Measurements from ENCODE around the gene TDRD1.
A peak's percentile ranks its signal among the peaks of the same experiment; 100 is the strongest.

TDRD1 gene

GRCh38 chr10:114266521-114266920 is 87.4 kb downstream of the TDRD1 start:
- peak; percentile 93 for DNase-seq

- no peak for DNase-seq
Measured at GRCh38 chr10:114271075-114271778, 92.1 kb downstream of the TDRD1 start.

- no peak for DNase-seq
Measured at GRCh38 chr10:114271779-114272167, 92.6 kb downstream of the TDRD1 start.

- DNase-seq = no peak
Measured at GRCh38 chr10:114272696-114273095, 93.5 kb downstream of the TDRD1 start.

- DNase-seq = no peak
Measured at GRCh38 chr10:114273910-114274309, 94.8 kb downstream of the TDRD1 start.

GRCh38 chr10:114274616-114275453 is 95.7 kb downstream of the TDRD1 start:
- no peak for DNase-seq

- DNase-seq = no peak
Measured at GRCh38 chr10:114276066-114276465, 96.9 kb downstream of the TDRD1 start.

GRCh38 chr10:114276671-114277070 is 97.5 kb downstream of the TDRD1 start:
- no peak for DNase-seq

- DNase-seq = no peak
Measured at GRCh38 chr10:114278140-114278883, 99.2 kb downstream of the TDRD1 start.

GRCh38 chr10:114278884-114279191 is 99.7 kb downstream of the TDRD1 start:
- DNase-seq = no peak

- no peak for DNase-seq
Measured at GRCh38 chr10:114279289-114279688, 100.1 kb downstream of the TDRD1 start.

- DNase-seq = no peak
Measured at GRCh38 chr10:114279901-114280644, 100.9 kb downstream of the TDRD1 start.

- no peak for DNase-seq
Measured at GRCh38 chr10:114281006-114281405, 101.9 kb downstream of the TDRD1 start.

- no peak for DNase-seq
Measured at GRCh38 chr10:114281461-114281860, 102.3 kb downstream of the TDRD1 start.
